ENCODE data around the gene ATP9B.
"Not testable (repeated sequence)": the region's sequence is repeated elsewhere in the genome, so short reads cannot be mapped to it uniquely, and the experiment has no call there.

ATP9B gene

DNA sequence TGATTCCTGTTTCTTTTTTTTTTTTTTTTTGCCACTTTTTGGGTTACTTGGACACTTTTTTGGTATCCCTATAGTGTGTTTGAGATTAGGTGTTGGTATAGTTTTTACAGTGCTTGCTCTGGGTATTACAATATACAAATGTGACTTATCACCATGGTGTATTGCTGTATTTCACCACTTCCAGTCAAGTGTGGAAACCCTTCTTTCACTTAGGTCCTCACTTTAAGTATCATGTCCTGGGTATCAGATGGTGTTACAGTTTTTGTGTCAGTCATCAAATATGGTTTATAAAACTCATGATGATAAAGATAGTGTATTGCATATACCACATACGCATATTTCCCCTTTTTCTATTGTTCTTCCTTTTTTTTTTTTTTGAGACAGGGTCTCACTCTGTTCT lies 1.8 kb downstream of the ATP9B start:
- H3K4me3 ChIP-seq (ENCODE audit: low read depth, low read length), result no peak overlapping the region

GRCh38 chr18:79071503-79072210 lies 2.5 kb downstream of the ATP9B start:
- no peak overlapping the region for H3K4me3 ChIP-seq (ENCODE audit: low read depth, low read length)
- no peak for TF ChIP-seq CTCF (IDR thresholded peaks at IDR 0.05; ENCODE audit: low read depth, low read length)

More for the DNA sequence above, 1.8 kb downstream of the ATP9B start:
- no peak for TF ChIP-seq CTCF (IDR thresholded peaks at IDR 0.05; ENCODE audit: low read depth, low read length)

- H3K4me3 ChIP-seq (ENCODE audit: low read depth, low read length), result not testable (repeated sequence)
Measured at GRCh38 chr18:79072655-79073054, 3.5 kb downstream of the ATP9B start.

DNA sequence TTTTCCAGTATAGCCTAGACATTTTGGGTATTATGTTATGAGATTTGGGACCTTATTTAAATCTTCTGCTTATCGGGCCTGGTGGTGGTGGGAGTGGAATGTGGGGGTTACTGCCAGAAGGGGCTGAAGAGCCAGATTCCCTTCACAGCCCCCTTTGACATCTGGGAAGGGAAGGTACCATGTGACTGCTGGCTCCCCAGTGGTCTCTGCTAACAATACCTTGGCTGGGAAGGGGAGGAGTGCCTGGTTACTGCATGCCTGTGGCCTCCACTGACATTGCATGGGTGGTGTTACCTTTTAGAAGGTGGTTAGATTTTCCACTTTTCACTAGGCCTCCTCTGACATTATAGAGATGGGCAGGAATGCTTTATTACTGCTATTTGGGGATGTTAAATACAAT lies 8.0 kb downstream of the ATP9B start:
- TF ChIP-seq CTCF (IDR thresholded peaks at IDR 0.05; ENCODE audit: low read depth, low read length), result no peak
- no peak overlapping the region for H3K4me3 ChIP-seq (ENCODE audit: low read depth, low read length)

GRCh38 chr18:79078791-79079190 lies 9.6 kb downstream of the ATP9B start:
- not testable (repeated sequence) for H3K4me3 ChIP-seq (ENCODE audit: low read depth, low read length)

DNA sequence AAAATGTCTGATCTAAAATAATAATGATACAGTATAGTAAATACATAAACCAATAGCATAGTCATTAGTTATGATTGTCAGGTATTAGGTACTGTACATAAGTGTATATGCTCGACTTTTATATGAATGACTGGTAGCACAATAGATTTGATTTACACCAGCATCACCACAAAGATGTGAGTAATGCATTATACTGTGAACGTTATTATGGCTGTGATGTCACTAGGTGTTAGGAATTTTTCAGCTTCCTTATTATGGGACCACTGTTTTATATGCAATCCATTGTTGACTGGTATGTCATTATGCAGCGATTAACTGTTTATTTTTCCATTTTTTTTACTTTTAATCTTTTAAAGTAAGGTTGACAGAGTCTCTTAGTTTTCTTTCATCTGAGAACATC lies 23.7 kb downstream of the ATP9B start:
- no peak overlapping the region for H3K4me3 ChIP-seq (ENCODE audit: low read depth, low read length)
- no peak for TF ChIP-seq CTCF (IDR thresholded peaks at IDR 0.05; ENCODE audit: low read depth, low read length)

DNA sequence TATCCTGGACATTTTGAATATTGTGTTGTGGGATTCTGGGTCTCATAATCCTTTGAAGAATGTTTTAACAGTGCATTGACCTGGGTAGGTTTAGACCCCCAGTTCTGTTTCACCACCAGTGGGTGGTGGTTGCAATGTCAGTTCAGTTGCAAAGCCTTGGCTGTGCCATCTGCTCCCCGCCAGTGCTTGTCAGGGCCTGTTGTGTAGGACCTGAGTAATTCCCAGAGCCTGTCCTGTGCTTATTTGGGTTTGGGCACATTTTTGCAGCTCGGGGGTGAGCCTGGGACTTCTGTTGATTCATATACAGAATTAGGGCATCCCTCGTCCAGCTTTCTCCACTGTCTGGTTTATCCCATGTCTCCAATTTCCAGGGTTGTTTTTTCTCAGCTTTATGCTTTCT lies 24.8 kb downstream of the ATP9B start:
- TF ChIP-seq CTCF (IDR thresholded peaks at IDR 0.05; ENCODE audit: low read depth, low read length), result no peak
- H3K4me3 ChIP-seq (ENCODE audit: low read depth, low read length), result no peak overlapping the region

GRCh38 chr18:79095216-79095615 lies 26.0 kb downstream of the ATP9B start:
- no peak for TF ChIP-seq CTCF (IDR thresholded peaks at IDR 0.05; ENCODE audit: low read depth, low read length)
- no peak overlapping the region for H3K4me3 ChIP-seq (ENCODE audit: low read depth, low read length)

Data from WI38 (cell line).